Measurements from ENCODE around the gene PCED1B. TPM values are rescaled to one million over a fixed set of nuclear protein-coding genes. Genes with fewer than 3 reads are reported as not detected.
A peak's percentile ranks its signal among the peaks of the same experiment; 100 is the strongest.

PCED1B gene
- total RNA-seq, 1 donor from 2014 or later, result 65.4 TPM

- H3K27ac Mint-ChIP-seq, result no peak overlapping the region
- POLR2A ChIA-PET, result interaction anchor here (1.0 kb wide), 1 partner anchor 212 kb away, joined by 4 read pairs; no protein-coding TSS in a partner anchor
- no peak for DNase-seq
- CTCF ChIA-PET, result interaction anchor here (0.7 kb wide), 1 partner anchor 122 kb away, joined by 3 read pairs; no protein-coding TSS in a partner anchor
- H3K9me3 Mint-ChIP-seq, result no peaks in the 10 kb centered on the region
- TF ChIP-seq CTCF (IDR thresholded peaks at IDR 0.05), result no peak
- peaks cover 15% of the 10 kb centered on the region for H3K36me3 Mint-ChIP-seq (ENCODE audit: low read depth)
- intact Hi-C loops (cut with micrococcal nuclease), result no loop called here
- H3K4me3 Mint-ChIP-seq, result no peak overlapping the region
- no peaks in the 10 kb centered on the region for H3K27me3 Mint-ChIP-seq
- no peak for ATAC-seq (ENCODE audit: low read depth)
- H3K4me1 Mint-ChIP-seq, result peaks cover 52% of the 10 kb centered on the region
Observed at GRCh38 chr12:47186246-47186645, 106.8 kb downstream of the PCED1B start.

- H3K27ac Mint-ChIP-seq, result peak overlapping the region; percentile 35
- no peak for DNase-seq
- ChIA-PET POLR2A (interaction anchor here (1.1 to 1.6 kb wide), 2 partner anchors 18 to 109 kb away, joined by 3 to 5 read pairs; partner anchors contain the start of genes AMIGO2 and PCED1B), CTCF (interaction anchor here (1.9 kb wide), 1 partner anchor 209 kb away, joined by 3 read pairs; no protein-coding TSS in a partner anchor)
- no peak overlapping the region for H3K4me3 Mint-ChIP-seq
- peaks cover 62% of the 10 kb centered on the region for H3K4me1 Mint-ChIP-seq
- intact Hi-C loops (cut with micrococcal nuclease), result no loop called here
- H3K9me3 Mint-ChIP-seq, result no peaks in the 10 kb centered on the region
- no peaks in the 10 kb centered on the region for H3K27me3 Mint-ChIP-seq
- no peak for ATAC-seq (ENCODE audit: low read depth)
- TF ChIP-seq CTCF (IDR thresholded peaks at IDR 0.05), result no peak
- peaks cover 15% of the 10 kb centered on the region for H3K36me3 Mint-ChIP-seq (ENCODE audit: low read depth)
Observed at GRCh38 chr12:47188576-47189441, 109.4 kb downstream of the PCED1B start.

GRCh38 chr12:47189728-47190127 is 110.3 kb downstream of the PCED1B start:
- Mint-ChIP-seq H3K36me3 (ENCODE audit: low read depth) (peaks cover 13% of the 10 kb centered on the region), H3K9me3 (no peaks in the 10 kb centered on the region)
- CTCF ChIA-PET, result interaction anchor here (1.9 kb wide), 1 partner anchor 208 kb away, joined by 3 read pairs; no protein-coding TSS in a partner anchor

DNA sequence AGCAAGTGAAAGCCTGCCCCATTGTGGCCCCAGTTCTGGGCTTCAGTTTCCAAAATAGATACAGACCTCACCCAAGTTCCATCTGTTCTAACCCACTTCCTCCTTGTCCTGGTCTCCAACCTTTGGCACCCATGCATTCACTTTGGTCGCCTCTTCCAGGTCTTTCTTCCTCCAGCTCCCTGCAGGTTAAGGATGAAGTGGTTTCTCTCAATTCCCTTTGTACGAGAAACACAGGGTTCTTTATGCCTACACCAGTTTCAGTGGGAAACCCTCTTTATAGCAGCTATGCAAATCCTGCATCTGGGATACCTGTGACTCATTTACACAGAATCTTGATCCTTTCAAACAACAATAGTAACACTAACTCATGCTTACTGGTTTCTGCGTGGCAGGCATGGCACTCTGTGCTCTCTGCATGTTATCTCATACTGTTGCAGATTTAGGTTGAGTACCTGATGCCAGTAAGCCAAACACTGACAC is 110.9 kb downstream of the PCED1B start:
- CTCF ChIA-PET, result interaction anchor here (1.9 kb wide), 1 partner anchor 207 kb away, joined by 3 read pairs; no protein-coding TSS in a partner anchor

More at GRCh38 chr12:47189728-47190127, 110.3 kb downstream of the PCED1B start:
- intact Hi-C loops (cut with micrococcal nuclease), result loop anchor here (5.0 kb wide), 2 partner anchors 38 to 157 kb away; no protein-coding TSS in a partner anchor
- DNase-seq, result no peak
- H3K4me3 Mint-ChIP-seq, result no peak overlapping the region
- H3K27me3 Mint-ChIP-seq, result no peaks in the 10 kb centered on the region
- no peak for TF ChIP-seq CTCF (IDR thresholded peaks at IDR 0.05)
- H3K27ac Mint-ChIP-seq, result peak overlapping the region; percentile 26
- POLR2A ChIA-PET, result interaction anchor here (1.1 kb wide), 1 partner anchor 208 kb away, joined by 3 read pairs; no protein-coding TSS in a partner anchor
- ATAC-seq (ENCODE audit: low read depth), result no peak
- H3K4me1 Mint-ChIP-seq, result peaks cover 71% of the 10 kb centered on the region

More for the DNA sequence above, 110.9 kb downstream of the PCED1B start:
- DNase-seq, result no peak
- peaks cover 75% of the 10 kb centered on the region for H3K4me1 Mint-ChIP-seq
- H3K27me3 Mint-ChIP-seq, result no peaks in the 10 kb centered on the region
- H3K27ac Mint-ChIP-seq, result peak overlapping the region; percentile 86
- intact Hi-C loops (cut with micrococcal nuclease), result loop anchor here (5.0 kb wide), 2 partner anchors 37 to 158 kb away; no protein-coding TSS in a partner anchor
- TF ChIP-seq CTCF (IDR thresholded peaks at IDR 0.05), result no peak
- H3K36me3 Mint-ChIP-seq (ENCODE audit: low read depth), result peaks cover 8% of the 10 kb centered on the region
- POLR2A ChIA-PET, result interaction anchor here (1.1 to 2.8 kb wide), 2 partner anchors 17 to 207 kb away, joined by 3 to 15 read pairs; no protein-coding TSS in a partner anchor
- peak; percentile 25 for ATAC-seq (ENCODE audit: low read depth)
- H3K4me3 Mint-ChIP-seq, result peak overlapping the region; percentile 45
- no peaks in the 10 kb centered on the region for H3K9me3 Mint-ChIP-seq

Measured in activated B cell treated with CpG ODN at 0.5 μM for 24 hours (primary cell).